Measurements from ENCODE around the gene JOSD2. TPM values are rescaled to one million over a fixed set of nuclear protein-coding genes. Genes with fewer than 3 reads are reported as not detected.
A peak's percentile ranks its signal among the peaks of the same experiment; 100 is the strongest.

JOSD2 gene
- total and polyA plus RNA-seq, 9 of the 15 experiments (the other 6 are each of a cell fraction or from before 2014, with no cell fraction given), result 0.06 to 14.4 (median 3.1) TPM

DNA sequence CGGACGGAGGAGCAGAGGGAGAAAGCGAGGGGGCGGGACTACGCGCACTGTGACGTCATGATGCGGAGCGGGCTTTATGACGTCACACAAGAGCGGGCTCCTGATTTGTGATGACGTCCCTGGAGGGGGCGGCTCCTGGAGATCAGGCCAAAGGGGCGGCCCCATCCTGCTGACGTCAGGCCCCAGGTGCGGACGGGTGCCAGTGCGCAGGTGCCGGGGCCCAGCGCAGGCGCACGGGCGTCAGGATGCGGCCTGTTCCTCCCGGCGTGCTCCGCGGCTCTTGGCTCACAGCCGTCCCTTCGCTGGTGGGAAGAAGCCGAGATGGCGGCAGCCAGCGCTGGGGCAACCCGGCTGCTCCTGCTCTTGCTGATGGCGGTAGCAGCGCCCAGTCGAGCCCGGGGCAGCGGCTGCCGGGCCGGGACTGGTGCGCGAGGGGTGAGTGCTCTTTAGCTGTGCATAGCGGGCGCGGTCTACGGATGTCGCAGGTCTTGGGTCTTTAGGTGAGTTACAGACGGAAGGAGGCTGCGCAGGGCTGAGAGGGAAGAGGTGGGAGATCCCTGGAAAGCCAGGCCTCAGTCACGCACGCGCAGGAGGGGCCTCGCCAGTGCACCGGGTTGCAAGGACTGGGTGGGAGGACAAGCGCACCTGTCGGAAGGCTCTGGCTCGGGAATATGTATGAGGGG lies 34.6 kb downstream of the JOSD2 start, which contains the start of the genes EMC10 and GARIN5A (continued):
- TF ChIP-seq, protein P1, sequence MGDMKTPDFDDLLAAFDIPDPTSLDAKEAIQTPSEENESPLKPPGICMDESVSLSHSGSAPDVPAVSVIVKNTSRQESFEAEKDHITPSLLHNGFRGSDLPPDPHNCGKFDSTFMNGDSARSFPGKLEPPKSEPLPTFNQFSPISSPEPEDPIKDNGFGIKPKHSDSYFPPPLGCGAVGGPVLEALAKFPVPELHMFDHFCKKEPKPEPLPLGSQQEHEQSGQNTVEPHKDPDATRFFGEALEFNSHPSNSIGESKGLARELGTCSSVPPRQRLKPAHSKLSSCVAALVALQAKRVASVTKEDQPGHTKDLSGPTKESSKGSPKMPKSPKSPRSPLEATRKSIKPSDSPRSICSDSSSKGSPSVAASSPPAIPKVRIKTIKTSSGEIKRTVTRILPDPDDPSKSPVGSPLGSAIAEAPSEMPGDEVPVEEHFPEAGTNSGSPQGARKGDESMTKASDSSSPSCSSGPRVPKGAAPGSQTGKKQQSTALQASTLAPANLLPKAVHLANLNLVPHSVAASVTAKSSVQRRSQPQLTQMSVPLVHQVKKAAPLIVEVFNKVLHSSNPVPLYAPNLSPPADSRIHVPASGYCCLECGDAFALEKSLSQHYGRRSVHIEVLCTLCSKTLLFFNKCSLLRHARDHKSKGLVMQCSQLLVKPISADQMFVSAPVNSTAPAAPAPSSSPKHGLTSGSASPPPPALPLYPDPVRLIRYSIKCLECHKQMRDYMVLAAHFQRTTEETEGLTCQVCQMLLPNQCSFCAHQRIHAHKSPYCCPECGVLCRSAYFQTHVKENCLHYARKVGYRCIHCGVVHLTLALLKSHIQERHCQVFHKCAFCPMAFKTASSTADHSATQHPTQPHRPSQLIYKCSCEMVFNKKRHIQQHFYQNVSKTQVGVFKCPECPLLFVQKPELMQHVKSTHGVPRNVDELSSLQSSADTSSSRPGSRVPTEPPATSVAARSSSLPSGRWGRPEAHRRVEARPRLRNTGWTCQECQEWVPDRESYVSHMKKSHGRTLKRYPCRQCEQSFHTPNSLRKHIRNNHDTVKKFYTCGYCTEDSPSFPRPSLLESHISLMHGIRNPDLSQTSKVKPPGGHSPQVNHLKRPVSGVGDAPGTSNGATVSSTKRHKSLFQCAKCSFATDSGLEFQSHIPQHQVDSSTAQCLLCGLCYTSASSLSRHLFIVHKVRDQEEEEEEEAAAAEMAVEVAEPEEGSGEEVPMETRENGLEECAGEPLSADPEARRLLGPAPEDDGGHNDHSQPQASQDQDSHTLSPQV (IDR thresholded peaks at IDR 0.05), result no peak
- TF ChIP-seq PCBP2 (IDR thresholded peaks at IDR 0.05; ENCODE audit: low read depth, low read length, poor library complexity, severe bottlenecking) (no peak), NR4A1 (CRISPR knock-in tag; IDR thresholded peaks at IDR 0.05) (no peak), NR4A1 (tag; IDR thresholded peaks at IDR 0.05) (no peak), SMAD3 (CRISPR knock-in tag; conservative IDR thresholded peaks at IDR 0.05) (no peak), RBM15 (IDR thresholded peaks at IDR 0.05; ENCODE audit: insufficient read depth, low read length) (no peak), ELF4 (CRISPR knock-in tag; IDR thresholded peaks at IDR 0.05) (no peak), KDM2B (CRISPR knock-in tag; IDR thresholded peaks at IDR 0.05) (0 out of 2 replicates have a peak, but pooled peaks have one; percentile 18), GABPA (tag; conservative IDR thresholded peaks at IDR 0.05; ENCODE audit: low read depth) (peak; percentile 42; the same call in 1 of the 2 replicates), ZNF232 (CRISPR knock-in tag; IDR thresholded peaks at IDR 0.05) (no peak), SPI1 (IDR thresholded peaks at IDR 0.05; ENCODE audit: borderline replicate concordance, low read depth, low read length) (no peak), PHF21A (IDR thresholded peaks at IDR 0.05; ENCODE audit: borderline replicate concordance, low read depth) (no peak), RBM22 (IDR thresholded peaks at IDR 0.05; ENCODE audit: low read depth, low read length, poor library complexity, severe bottlenecking) (no peak), FOSL1 (tag; conservative IDR thresholded peaks at IDR 0.05) (no peak; the same call in 1 of the 2 replicates), CBFA2T3 (IDR thresholded peaks at IDR 0.05) (0 out of 2 replicates have a peak, but pooled peaks have one; percentile 30)
- TF ChIP-seq, protein P2, sequence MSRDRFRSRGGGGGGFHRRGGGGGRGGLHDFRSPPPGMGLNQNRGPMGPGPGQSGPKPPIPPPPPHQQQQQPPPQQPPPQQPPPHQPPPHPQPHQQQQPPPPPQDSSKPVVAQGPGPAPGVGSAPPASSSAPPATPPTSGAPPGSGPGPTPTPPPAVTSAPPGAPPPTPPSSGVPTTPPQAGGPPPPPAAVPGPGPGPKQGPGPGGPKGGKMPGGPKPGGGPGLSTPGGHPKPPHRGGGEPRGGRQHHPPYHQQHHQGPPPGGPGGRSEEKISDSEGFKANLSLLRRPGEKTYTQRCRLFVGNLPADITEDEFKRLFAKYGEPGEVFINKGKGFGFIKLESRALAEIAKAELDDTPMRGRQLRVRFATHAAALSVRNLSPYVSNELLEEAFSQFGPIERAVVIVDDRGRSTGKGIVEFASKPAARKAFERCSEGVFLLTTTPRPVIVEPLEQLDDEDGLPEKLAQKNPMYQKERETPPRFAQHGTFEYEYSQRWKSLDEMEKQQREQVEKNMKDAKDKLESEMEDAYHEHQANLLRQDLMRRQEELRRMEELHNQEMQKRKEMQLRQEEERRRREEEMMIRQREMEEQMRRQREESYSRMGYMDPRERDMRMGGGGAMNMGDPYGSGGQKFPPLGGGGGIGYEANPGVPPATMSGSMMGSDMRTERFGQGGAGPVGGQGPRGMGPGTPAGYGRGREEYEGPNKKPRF (IDR thresholded peaks at IDR 0.05; ENCODE audit: low read depth, low read length), result no peak
- TF ChIP-seq, protein P3, sequence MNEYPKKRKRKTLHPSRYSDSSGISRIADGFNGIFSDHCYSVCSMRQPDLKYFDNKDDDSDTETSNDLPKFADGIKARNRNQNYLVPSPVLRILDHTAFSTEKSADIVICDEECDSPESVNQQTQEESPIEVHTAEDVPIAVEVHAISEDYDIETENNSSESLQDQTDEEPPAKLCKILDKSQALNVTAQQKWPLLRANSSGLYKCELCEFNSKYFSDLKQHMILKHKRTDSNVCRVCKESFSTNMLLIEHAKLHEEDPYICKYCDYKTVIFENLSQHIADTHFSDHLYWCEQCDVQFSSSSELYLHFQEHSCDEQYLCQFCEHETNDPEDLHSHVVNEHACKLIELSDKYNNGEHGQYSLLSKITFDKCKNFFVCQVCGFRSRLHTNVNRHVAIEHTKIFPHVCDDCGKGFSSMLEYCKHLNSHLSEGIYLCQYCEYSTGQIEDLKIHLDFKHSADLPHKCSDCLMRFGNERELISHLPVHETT (CRISPR knock-in tag; conservative IDR thresholded peaks at IDR 0.05 in 1 of 2, IDR thresholded peaks at IDR 0.05 in 1 of 2), result no peak
- TF ChIP-seq, protein P4, sequence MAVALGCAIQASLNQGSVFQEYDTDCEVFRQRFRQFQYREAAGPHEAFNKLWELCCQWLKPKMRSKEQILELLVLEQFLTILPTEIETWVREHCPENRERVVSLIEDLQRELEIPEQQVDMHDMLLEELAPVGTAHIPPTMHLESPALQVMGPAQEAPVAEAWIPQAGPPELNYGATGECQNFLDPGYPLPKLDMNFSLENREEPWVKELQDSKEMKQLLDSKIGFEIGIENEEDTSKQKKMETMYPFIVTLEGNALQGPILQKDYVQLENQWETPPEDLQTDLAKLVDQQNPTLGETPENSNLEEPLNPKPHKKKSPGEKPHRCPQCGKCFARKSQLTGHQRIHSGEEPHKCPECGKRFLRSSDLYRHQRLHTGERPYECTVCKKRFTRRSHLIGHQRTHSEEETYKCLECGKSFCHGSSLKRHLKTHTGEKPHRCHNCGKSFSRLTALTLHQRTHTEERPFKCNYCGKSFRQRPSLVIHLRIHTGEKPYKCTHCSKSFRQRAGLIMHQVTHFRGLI (CRISPR knock-in tag; IDR thresholded peaks at IDR 0.05), result no peak
